GM19240 (cell line): ENCODE results near the gene NTN1.
"Not testable (repeated sequence)": the region's sequence is repeated elsewhere in the genome, so short reads cannot be mapped to it uniquely, and the experiment has no call there.

Experiments
- DNase-seq: peaks from one replicate; pipeline ENCODE4 v3.0.0; 2011; ENCODE audit warnings: low spot score; ENCODE audit not compliant: insufficient read length

Gene NTN1

GRCh38 chr17:9080983-9081382 lies 59.7 kb downstream of the NTN1 start:
- DNase-seq = no peak

- DNase-seq = no peak
Observed at GRCh38 chr17:9086577-9086976, 65.3 kb downstream of the NTN1 start.

GRCh38 chr17:9087921-9088320 lies 66.6 kb downstream of the NTN1 start:
- no peak for DNase-seq

GRCh38 chr17:9090641-9091096 lies 69.4 kb downstream of the NTN1 start:
- no peak for DNase-seq

GRCh38 chr17:9094193-9094592 lies 72.9 kb downstream of the NTN1 start:
- DNase-seq = no peak

GRCh38 chr17:9095390-9095789 lies 74.1 kb downstream of the NTN1 start:
- no peak for DNase-seq

- DNase-seq = no peak
Observed at GRCh38 chr17:9098242-9098825, 77.0 kb downstream of the NTN1 start.

- DNase-seq = no peak
Observed at GRCh38 chr17:9101356-9101755, 80.0 kb downstream of the NTN1 start.

- DNase-seq = not testable (repeated sequence)
Observed at GRCh38 chr17:9103193-9103592, 81.9 kb downstream of the NTN1 start.

GRCh38 chr17:9104370-9105041 lies 83.2 kb downstream of the NTN1 start:
- DNase-seq = no peak

- DNase-seq = no peak
Observed at GRCh38 chr17:9105068-9105868, 84.0 kb downstream of the NTN1 start.

- not testable (repeated sequence) for DNase-seq
Observed at GRCh38 chr17:9106278-9106677, 85.0 kb downstream of the NTN1 start.

GRCh38 chr17:9107527-9107926 lies 86.2 kb downstream of the NTN1 start:
- DNase-seq = no peak

- DNase-seq = no peak
Observed at GRCh38 chr17:9108146-9108545, 86.8 kb downstream of the NTN1 start.

- DNase-seq = no peak
Observed at GRCh38 chr17:9109933-9110332, 88.6 kb downstream of the NTN1 start.

- DNase-seq = no peak
Observed at GRCh38 chr17:9110501-9110900, 89.2 kb downstream of the NTN1 start.

- no peak for DNase-seq
Observed at GRCh38 chr17:9115214-9116191, 94.2 kb downstream of the NTN1 start.

- no peak for DNase-seq
Observed at GRCh38 chr17:9116311-9116835, 95.1 kb downstream of the NTN1 start.

GRCh38 chr17:9116861-9117568 lies 95.7 kb downstream of the NTN1 start:
- DNase-seq = no peak

GRCh38 chr17:9120471-9120870 lies 99.2 kb downstream of the NTN1 start:
- no peak for DNase-seq
